Measurements from ENCODE around the gene ALK.

DNA sequence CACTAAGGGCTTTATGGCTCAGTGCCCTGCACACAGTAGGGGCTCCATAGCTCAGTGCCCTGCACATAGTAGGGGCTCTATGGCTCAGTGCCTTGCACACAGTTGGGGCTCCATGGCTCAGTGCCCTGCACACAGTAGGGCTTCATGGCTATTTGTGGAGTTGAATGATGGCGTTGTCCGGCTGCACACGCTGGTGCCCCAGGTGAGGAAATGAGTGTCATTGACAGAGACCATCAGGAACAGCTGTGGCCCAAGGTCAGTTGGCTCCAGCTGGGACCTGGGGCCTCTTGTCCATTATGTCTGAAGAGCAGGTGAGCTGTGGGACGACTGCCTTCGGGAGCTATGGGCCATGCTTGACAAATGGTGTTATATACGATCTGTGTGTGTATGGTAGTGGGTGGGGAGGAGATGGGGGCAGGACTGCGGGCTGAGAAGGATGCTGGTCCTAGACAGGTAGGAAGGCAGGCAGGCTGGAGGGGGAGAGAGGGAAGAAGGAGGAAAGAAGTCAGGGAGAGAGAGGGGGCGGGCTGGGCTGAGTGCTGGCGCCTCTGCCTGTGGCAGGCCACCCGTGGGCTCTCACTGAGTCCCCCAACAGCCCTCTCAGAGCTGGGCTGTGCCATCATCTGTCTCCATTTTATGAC is 675.5 kb downstream of the ALK start:
- TF ChIP-seq EZH2 (IDR thresholded peaks at IDR 0.05; ENCODE audit: low read length, missing control alignments) = no peak
- TF ChIP-seq, protein P1, sequence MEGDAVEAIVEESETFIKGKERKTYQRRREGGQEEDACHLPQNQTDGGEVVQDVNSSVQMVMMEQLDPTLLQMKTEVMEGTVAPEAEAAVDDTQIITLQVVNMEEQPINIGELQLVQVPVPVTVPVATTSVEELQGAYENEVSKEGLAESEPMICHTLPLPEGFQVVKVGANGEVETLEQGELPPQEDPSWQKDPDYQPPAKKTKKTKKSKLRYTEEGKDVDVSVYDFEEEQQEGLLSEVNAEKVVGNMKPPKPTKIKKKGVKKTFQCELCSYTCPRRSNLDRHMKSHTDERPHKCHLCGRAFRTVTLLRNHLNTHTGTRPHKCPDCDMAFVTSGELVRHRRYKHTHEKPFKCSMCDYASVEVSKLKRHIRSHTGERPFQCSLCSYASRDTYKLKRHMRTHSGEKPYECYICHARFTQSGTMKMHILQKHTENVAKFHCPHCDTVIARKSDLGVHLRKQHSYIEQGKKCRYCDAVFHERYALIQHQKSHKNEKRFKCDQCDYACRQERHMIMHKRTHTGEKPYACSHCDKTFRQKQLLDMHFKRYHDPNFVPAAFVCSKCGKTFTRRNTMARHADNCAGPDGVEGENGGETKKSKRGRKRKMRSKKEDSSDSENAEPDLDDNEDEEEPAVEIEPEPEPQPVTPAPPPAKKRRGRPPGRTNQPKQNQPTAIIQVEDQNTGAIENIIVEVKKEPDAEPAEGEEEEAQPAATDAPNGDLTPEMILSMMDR (conservative IDR thresholded peaks at IDR 0.05 in 1 of 2, IDR thresholded peaks at IDR 0.05 in 1 of 2; ENCODE audit: low read depth in 1 of 2, low read length in 2 of 2) = no peak
